Psoas muscle (tissue), 8 donors: ENCODE measurements around the gene HBP1. TPM values are rescaled to one million over a fixed set of nuclear protein-coding genes. Genes with fewer than 3 reads are reported as not detected.

Experiments
- ATAC-seq, 4 donors: fragments of 200-7000 bp; cut with Tn5 transposase; one replicate each; pipeline ENCODE4 v1.9.1; 2020; ENCODE audit warnings: moderate library complexity in 3 of 4, mild to moderate bottlenecking in 2 of 4
- DNase-seq, 2 donors: peaks; one replicate each; pipeline ENCODE4 v3.0.0-alpha.2; 2020
- H3K27ac ChIP-seq: fragments of 200-600 bp; one replicate; pipeline ENCODE4 v1.8.0; 2022
- H3K27me3 ChIP-seq, 3 donors: fragments of 200-600 bp in 1 of 3; one replicate each; pipeline versions ENCODE4 v1.6.1 to v1.8.0; 2013 to 2022; ENCODE audit warnings: low read length in 2 of 3, mild to moderate bottlenecking in 2 of 3, moderate library complexity in 1 of 3; ENCODE audit not compliant: insufficient read depth in 3 of 3
- H3K36me3 ChIP-seq, 2 donors: fragments of 200-600 bp in 1 of 2; one replicate each; pipeline versions ENCODE4 v1.6.1 to v1.8.0; 2013 to 2022; ENCODE audit warnings: low read depth in 1 of 2, mild to moderate bottlenecking in 1 of 2, moderate library complexity in 1 of 2; ENCODE audit not compliant: insufficient read depth in 1 of 2
- H3K4me1 ChIP-seq: fragments of 200-600 bp; one replicate; pipeline ENCODE4 v1.8.0; 2022
- H3K4me3 ChIP-seq: fragments of 200-600 bp; one replicate; pipeline ENCODE4 v1.8.0; 2022; ENCODE audit warnings: mild to moderate bottlenecking
- H3K9me3 ChIP-seq: fragments of 200-600 bp; one replicate; pipeline ENCODE4 v1.8.0; 2022
- WGBS, 3 donors: extraction: QIAGEN DNeasy Blood & Tissue Kit; methylation state at CpG; one replicate each; pipeline versions ENCODE4 v1.1.6 to v1.1.7; 2013; 5-methylcytosine and 5-hydroxymethylcytosine counted together
- intact Hi-C, 2 donors: fragments of 100-400 bp; cut with DNase I; formaldehyde crosslinking; loops; one replicate each; pipeline versions ENCODE4 v1.11.0 to v1.14.2; 2022
- polyA plus RNA-seq, 3 donors: library from polyadenylated mRNA; stranded (reverse); fragments of 200-250 nt; gene quantifications; one replicate each; pipeline ENCODE4 v1.2.3, GENCODE V29; 2013
- total RNA-seq, 4 donors: library from RNA; stranded (reverse); fragmentation: NEBNext Ultra II Directional in 2 of 4; extraction: Animal tissue kit (Norgen Biotek cat#: 25700) in 2 of 4; gene quantifications; one replicate each; pipeline versions ENCODE4 v1.2.1 to v1.2.4, GENCODE V29; 2021 to 2023
- TF ChIP-seq, protein P1 (sequence below): fragments of 200-600 bp; IDR thresholded peaks from one replicate; pipeline ENCODE4 v1.8.0; 2022; ENCODE audit warnings: antibody characterized with exemption
- donor health status: healthy with polysubstance abuse.
- donor health status: DM: no; HTN: no; CAD: no; lungs with moderate emphysema.
- donor health status: Bipolar disorder and iron deficiency.
- donor health status: healthy.
- donor health status: DM: yes; HTN: yes; CAD: no.
- donor health status: DM: no; HTN: no; CAD: no.
- donor health status: DM: no; HTN: no; CAD: no.
- donor health status: DM: yes; HTN: yes; CAD: no.

HBP1 gene
- total and polyA plus RNA-seq, 7 donors = 14.6 to 76.7 (median 69.5) TPM

DNA sequence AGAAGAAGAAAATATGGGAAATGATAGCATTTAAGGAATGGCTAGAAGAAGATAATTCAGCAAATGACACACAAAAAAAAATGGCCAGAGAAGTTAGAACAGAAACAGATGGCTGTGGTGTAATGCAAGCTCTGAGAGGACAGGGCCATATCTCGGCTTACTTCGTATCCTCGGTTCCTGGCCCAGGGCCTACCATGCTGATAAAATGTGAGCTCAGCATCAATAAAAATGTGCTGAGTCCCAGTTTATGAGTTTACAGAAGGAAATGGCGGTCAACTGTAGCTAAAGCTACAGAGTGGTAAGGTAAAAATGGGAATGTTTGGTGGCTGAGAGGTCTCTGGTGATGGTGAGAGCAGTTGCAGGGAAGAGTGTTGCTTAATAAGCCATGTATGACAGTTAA, 40.8 kb downstream of the HBP1 start:
- WGBS, 3 donors = 66 to 91% (median 72%) methylated on average over 4 of the region's 4 CpGs
- no peak for DNase-seq
- TF ChIP-seq, protein P1, sequence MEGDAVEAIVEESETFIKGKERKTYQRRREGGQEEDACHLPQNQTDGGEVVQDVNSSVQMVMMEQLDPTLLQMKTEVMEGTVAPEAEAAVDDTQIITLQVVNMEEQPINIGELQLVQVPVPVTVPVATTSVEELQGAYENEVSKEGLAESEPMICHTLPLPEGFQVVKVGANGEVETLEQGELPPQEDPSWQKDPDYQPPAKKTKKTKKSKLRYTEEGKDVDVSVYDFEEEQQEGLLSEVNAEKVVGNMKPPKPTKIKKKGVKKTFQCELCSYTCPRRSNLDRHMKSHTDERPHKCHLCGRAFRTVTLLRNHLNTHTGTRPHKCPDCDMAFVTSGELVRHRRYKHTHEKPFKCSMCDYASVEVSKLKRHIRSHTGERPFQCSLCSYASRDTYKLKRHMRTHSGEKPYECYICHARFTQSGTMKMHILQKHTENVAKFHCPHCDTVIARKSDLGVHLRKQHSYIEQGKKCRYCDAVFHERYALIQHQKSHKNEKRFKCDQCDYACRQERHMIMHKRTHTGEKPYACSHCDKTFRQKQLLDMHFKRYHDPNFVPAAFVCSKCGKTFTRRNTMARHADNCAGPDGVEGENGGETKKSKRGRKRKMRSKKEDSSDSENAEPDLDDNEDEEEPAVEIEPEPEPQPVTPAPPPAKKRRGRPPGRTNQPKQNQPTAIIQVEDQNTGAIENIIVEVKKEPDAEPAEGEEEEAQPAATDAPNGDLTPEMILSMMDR = no peak
- Histone ChIP-seq H3K27ac (no peak overlapping the region), H3K4me1 (peaks cover 24% of the 10 kb centered on the region), H3K27me3 (no peaks in the 10 kb centered on the region), H3K36me3 (peaks cover 5 to 25% of the 10 kb centered on the region in 2 donors), H3K4me3 (no peak overlapping the region), H3K9me3 (peaks cover 6% of the 10 kb centered on the region)
- intact Hi-C loops = loop anchor here in 1 of 2 donors (10.0 kb wide), 2 partner anchors 295 to 515 kb away; no protein-coding TSS in a partner anchor
- no peak for ATAC-seq

DNA sequence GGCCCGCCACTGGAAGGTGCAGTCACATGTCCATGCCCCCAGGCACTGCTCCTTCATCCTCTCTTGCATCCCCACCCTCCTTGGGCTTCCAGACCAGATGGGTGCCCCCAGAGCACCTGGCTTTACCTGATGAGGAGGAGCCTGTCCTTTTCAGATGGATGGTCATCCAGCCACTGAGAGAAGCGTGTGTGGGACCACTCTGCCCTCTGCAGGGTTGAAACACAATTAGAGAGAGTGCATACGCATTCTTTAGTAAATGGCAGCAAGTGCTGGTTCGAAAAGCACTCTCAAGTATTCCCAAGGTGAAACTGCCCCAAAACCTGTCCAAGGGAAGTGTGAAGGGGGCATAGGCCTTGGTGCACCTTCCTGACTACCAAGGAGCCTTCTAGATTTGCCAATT, 41.6 kb downstream of the HBP1 start:
- Histone ChIP-seq H3K4me3 (no peak overlapping the region), H3K27me3 (no peaks in the 10 kb centered on the region), H3K36me3 (peaks cover 5 to 19% of the 10 kb centered on the region in 2 donors), H3K9me3 (peaks cover 7% of the 10 kb centered on the region), H3K27ac (no peak overlapping the region), H3K4me1 (peaks cover 24% of the 10 kb centered on the region)
- 94 to 99% (median 98%) methylated on average over 4 of the region's 4 CpGs for WGBS, 3 donors
- no peak for DNase-seq
- TF ChIP-seq, protein P1 = no peak
- intact Hi-C loops = no loop called here
- ATAC-seq = no peak

DNA sequence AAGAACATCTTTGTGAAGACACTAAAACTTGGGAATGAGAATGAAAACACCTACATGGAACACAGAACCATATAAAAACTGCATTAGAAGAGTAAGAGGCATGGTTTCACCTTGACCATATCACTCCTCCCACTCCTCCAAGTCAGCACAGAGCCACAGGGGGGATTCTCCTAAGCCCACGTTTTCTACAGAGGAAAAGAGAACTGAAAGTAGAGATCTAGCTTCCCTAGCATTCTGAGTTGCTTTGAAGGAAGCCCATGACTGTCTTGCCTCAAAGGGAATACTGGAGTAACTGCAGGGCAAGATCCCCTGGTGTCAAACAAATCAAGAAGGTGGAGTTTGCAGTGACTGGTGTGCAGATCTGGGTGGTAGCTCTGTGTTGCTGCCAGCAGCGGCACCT, 43.9 kb downstream of the HBP1 start:
- TF ChIP-seq, protein P1 = no peak
- no peak for ATAC-seq
- intact Hi-C loops = no loop called here
- no peaks in the 10 kb centered on the region for H3K27me3 ChIP-seq
- no peak for DNase-seq
- no peak overlapping the region for H3K27ac ChIP-seq
- H3K4me3 ChIP-seq = no peak overlapping the region
- peaks cover 5 to 7% of the 10 kb centered on the region in 2 donors for H3K36me3 ChIP-seq
- WGBS, 3 donors = 82 to 92% (median 83%) methylated on average over 2 of the region's 2 CpGs
- peaks cover 12% of the 10 kb centered on the region for H3K4me1 ChIP-seq
- H3K9me3 ChIP-seq = peaks cover 7% of the 10 kb centered on the region

DNA sequence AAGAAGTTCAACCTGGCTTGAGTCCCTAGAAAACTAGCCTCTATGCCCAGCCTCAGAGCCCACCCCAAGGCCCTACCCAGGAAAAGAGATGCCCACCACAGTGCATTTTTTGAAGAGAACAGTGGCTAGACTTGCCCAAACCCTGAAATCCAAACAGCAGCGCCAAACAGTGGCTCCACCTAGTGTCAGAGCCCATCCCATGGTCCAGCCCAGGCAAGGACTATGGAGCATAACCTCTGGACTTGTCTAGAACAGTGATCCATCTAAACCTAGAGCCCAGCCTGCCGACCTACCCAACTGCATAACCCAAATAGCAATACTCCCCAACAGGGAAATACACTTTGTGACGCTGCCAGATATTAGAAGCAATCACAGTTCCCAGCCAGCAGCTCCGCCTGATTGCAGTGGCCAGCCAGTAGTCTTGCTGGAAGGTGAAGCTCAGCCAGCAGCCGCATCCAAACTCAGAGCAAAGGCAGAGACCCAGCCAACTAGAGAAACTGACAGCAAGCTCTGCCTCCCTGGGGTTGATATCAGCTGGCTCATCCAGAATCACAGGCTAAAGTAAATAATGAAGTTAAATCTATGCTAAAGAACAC, 44.5 kb downstream of the HBP1 start:
- H3K27me3 ChIP-seq = no peaks in the 10 kb centered on the region
- no peak overlapping the region for H3K27ac ChIP-seq
- peaks cover 8% of the 10 kb centered on the region for H3K4me1 ChIP-seq
- H3K9me3 ChIP-seq = peaks cover 7% of the 10 kb centered on the region
- DNase-seq (peak in 1 of 2 donors; percentile 62), ATAC-seq (peak in 3 of 4 donors; percentile 30 to 53 (median 53))
- WGBS, 3 donors = 49 to 61% (median 55%) methylated on average over 5 of the region's 5 CpGs
- no peak overlapping the region for H3K4me3 ChIP-seq
- H3K36me3 ChIP-seq = peaks cover 5 to 7% of the 10 kb centered on the region in 2 donors
- intact Hi-C loops = no loop called here
- TF ChIP-seq, protein P1 = no peak

DNA sequence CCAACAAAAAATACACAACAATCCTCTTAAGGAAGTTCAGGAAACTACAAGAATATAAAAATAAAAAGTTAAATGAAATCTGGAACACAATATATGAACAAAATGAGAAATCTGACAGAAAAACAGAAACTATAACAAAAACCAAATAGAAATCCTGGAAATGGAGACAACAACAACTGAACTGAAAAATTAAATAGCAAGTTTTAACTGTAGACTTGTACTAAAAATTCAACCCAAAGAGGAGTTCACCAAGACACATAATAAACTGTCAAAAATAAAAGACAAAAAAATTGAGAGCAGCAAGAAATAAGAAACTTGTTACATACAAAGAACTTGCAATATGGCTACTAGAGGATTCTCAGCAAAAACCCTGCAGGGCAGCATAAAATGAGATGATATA, 45.1 kb downstream of the HBP1 start:
- ATAC-seq = no peak
- TF ChIP-seq, protein P1 = no peak
- Histone ChIP-seq H3K9me3 (peaks cover 7% of the 10 kb centered on the region), H3K4me1 (peaks cover 1% of the 10 kb centered on the region), H3K27ac (no peak overlapping the region), H3K36me3 (peaks cover 5 to 7% of the 10 kb centered on the region in 2 donors), H3K27me3 (no peaks in the 10 kb centered on the region), H3K4me3 (no peak overlapping the region)
- intact Hi-C loops = no loop called here
- DNase-seq = no peak
